Endothelial cell (in vitro differentiated cells): Measurements from ENCODE around the gene SPP2. TPM values are rescaled to one million over a fixed set of nuclear protein-coding genes. Genes with fewer than 3 reads are reported as not detected.

ENCODE experiments used
- DNase-seq: peaks from one replicate; pipeline ENCODE4 v3.0.0; 2021; ENCODE audit warnings: low spot score
- H3K27ac Mint-ChIP-seq: one replicate; pipeline ENCODE4 v1.8.0; 2021; ENCODE audit warnings: mixed read lengths, inconsistent platforms; ENCODE audit not compliant: unreplicated experiment
- H3K27me3 Mint-ChIP-seq: one replicate; pipeline ENCODE4 v1.8.0; 2021; ENCODE audit warnings: mild to moderate bottlenecking, moderate library complexity, mixed read lengths, inconsistent platforms; ENCODE audit not compliant: unreplicated experiment
- H3K36me3 Mint-ChIP-seq: one replicate; pipeline ENCODE4 v1.8.0; 2021; ENCODE audit warnings: mild to moderate bottlenecking, low read depth, mixed read lengths, inconsistent platforms; ENCODE audit not compliant: unreplicated experiment
- H3K4me1 Mint-ChIP-seq: one replicate; pipeline ENCODE4 v1.8.0; 2021; ENCODE audit warnings: mild to moderate bottlenecking, mixed read lengths, inconsistent platforms; ENCODE audit not compliant: unreplicated experiment
- H3K4me3 Mint-ChIP-seq: one replicate; pipeline ENCODE4 v1.8.0; 2021; ENCODE audit warnings: mild to moderate bottlenecking, mixed read lengths, inconsistent platforms; ENCODE audit not compliant: unreplicated experiment
- H3K9me3 Mint-ChIP-seq: one replicate; pipeline ENCODE4 v1.8.0; 2021; ENCODE audit warnings: mixed read lengths, inconsistent platforms; ENCODE audit not compliant: unreplicated experiment
- total RNA-seq: library from RNA; stranded (reverse); fragmentation: NEBNext Ultra II Directional; extraction: Animal tissue kit (Norgen Biotek cat#: 25700); gene quantifications from one replicate; pipeline ENCODE4 v1.2.1, GENCODE V29; 2021; ENCODE audit not compliant: unreplicated experiment
- TF ChIP-seq, protein P1 (sequence below): fragments of 200-600 bp; sonication (generic); IDR thresholded peaks from one replicate; pipeline ENCODE4 v1.5.0; 2021; ENCODE audit warnings: antibody characterized with exemption; ENCODE audit not compliant: unreplicated experiment

The SPP2 gene
- total RNA-seq, 1 donor from 2014 or later, result not detected

DNA sequence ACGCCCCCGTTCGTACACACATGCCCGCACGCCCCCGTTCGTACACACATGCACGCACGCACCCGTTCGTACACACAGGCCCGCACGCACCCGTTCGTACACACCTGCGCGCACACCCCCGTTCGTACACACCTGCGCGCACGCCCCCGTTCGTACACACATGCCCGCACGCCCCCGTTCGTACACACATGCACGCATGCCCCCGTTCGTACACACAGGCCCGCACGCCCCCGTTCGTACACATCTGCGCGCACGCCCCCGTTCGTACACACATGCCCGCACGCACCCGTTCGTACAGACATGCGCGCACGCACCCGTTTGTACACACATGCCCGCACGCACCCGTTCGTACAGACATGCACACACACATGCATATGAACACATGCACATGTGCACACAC lies 45.7 kb downstream of the SPP2 start:
- no peaks in the 10 kb centered on the region for H3K4me1 Mint-ChIP-seq
- TF ChIP-seq, protein P1, sequence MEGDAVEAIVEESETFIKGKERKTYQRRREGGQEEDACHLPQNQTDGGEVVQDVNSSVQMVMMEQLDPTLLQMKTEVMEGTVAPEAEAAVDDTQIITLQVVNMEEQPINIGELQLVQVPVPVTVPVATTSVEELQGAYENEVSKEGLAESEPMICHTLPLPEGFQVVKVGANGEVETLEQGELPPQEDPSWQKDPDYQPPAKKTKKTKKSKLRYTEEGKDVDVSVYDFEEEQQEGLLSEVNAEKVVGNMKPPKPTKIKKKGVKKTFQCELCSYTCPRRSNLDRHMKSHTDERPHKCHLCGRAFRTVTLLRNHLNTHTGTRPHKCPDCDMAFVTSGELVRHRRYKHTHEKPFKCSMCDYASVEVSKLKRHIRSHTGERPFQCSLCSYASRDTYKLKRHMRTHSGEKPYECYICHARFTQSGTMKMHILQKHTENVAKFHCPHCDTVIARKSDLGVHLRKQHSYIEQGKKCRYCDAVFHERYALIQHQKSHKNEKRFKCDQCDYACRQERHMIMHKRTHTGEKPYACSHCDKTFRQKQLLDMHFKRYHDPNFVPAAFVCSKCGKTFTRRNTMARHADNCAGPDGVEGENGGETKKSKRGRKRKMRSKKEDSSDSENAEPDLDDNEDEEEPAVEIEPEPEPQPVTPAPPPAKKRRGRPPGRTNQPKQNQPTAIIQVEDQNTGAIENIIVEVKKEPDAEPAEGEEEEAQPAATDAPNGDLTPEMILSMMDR, result no peak
- H3K36me3 Mint-ChIP-seq, result no peaks in the 10 kb centered on the region
- DNase-seq, result no peak
- H3K27ac Mint-ChIP-seq, result no peak overlapping the region
- H3K4me3 Mint-ChIP-seq, result no peak overlapping the region
- H3K27me3 Mint-ChIP-seq, result no peaks in the 10 kb centered on the region
- no peaks in the 10 kb centered on the region for H3K9me3 Mint-ChIP-seq

DNA sequence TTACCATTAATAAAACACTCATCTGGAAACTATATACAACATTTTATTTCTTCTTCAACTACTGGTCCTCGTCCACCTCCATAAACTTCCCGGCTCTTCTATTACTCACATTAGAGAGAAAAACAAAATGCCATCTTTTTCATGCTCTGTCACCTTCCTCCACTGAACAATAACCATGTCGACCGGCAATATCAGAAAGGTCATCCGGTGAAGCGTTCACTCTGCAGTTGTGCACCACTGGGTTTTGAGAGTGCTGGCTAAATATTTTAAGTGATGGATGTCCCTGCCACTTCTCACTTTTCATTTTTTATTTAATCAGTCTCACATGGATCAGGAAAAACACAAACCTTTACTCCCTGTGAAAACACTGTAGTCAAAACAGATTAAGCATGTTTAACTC lies 48.2 kb downstream of the SPP2 start:
- Mint-ChIP-seq H3K27ac (no peak overlapping the region), H3K9me3 (no peaks in the 10 kb centered on the region), H3K4me3 (no peak overlapping the region), H3K4me1 (peaks cover 4% of the 10 kb centered on the region), H3K27me3 (peaks cover 2% of the 10 kb centered on the region), H3K36me3 (no peaks in the 10 kb centered on the region)
- TF ChIP-seq, protein P1, result no peak
- no peak for DNase-seq

DNA sequence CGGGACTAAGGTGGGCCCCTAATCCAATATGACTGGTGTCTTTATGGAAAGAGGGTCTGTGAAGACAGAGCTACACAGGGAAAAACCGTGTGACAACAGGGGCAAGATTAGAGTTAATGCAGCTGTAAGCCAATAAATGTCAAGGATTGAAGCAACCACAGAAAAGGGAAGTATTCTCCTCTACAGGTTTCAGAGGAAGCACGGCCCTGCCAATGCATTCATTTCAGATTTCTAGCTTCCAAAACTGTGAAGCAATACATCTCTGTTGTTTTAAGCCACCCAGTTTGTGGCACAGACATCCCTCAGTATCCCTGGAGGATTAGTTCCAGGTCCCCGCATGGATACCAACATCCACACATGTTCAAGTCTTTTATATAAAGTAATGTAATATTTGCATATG lies 48.8 kb downstream of the SPP2 start:
- Mint-ChIP-seq H3K27ac (no peak overlapping the region), H3K4me3 (no peak overlapping the region), H3K9me3 (no peaks in the 10 kb centered on the region), H3K36me3 (no peaks in the 10 kb centered on the region), H3K4me1 (peaks cover 4% of the 10 kb centered on the region), H3K27me3 (peaks cover 2% of the 10 kb centered on the region)
- DNase-seq, result no peak
- TF ChIP-seq, protein P1, result no peak

DNA sequence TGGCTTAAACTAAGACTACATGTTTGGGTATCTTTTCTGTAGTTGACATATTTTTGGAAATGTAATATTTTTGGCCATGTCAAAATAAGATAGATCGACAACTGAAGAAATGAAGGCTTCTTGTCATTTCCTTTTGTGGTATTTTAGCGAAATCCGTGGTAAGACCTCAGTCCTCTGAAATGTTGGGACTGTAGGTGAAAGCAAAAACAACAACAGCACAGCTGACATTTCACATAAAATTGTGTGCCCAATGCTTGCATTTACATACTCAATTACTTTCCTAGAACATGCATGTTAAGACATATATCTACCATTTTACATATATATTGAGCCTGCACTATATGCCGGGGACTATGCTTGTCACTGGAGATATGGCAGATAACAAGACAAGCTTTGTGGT lies 50.2 kb downstream of the SPP2 start:
- Mint-ChIP-seq H3K4me1 (peaks cover 4% of the 10 kb centered on the region), H3K27ac (no peak overlapping the region), H3K27me3 (peaks cover 2% of the 10 kb centered on the region), H3K36me3 (no peaks in the 10 kb centered on the region), H3K9me3 (no peaks in the 10 kb centered on the region), H3K4me3 (no peak overlapping the region)
- DNase-seq, result no peak
- TF ChIP-seq, protein P1, result no peak

DNA sequence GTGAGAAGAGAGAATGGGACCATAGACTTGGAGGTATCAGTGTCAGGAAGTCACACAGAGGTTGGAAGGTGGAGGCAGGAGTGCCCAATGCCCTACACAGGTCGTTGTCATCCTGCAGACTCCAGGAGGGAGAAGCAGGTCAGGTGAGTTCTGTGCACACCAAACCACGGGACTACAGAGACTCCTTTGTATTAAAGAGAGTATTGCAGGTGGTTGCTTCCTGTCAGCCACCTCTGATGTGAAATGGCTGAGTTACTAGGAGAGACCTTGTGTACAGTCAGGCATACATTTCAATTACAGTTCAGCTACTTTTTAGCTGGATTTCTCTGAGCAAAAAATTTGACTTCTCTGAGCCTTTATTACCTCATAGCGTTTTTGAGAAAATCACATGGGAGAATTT lies 51.6 kb downstream of the SPP2 start:
- no peak for DNase-seq
- H3K36me3 Mint-ChIP-seq, result no peaks in the 10 kb centered on the region
- no peak overlapping the region for H3K27ac Mint-ChIP-seq
- TF ChIP-seq, protein P1, result no peak
- no peak overlapping the region for H3K4me3 Mint-ChIP-seq
- H3K4me1 Mint-ChIP-seq, result peaks cover 4% of the 10 kb centered on the region
- H3K27me3 Mint-ChIP-seq, result peaks cover 2% of the 10 kb centered on the region
- no peaks in the 10 kb centered on the region for H3K9me3 Mint-ChIP-seq
